Endothelial cell of umbilical vein (primary cell): ENCODE results near the gene AOC2.
A peak's percentile ranks its signal among the peaks of the same experiment; 100 is the strongest.

Experiments
- CTCF ChIP-seq, 2 donors: IDR thresholded peaks; 1 replicate in 1 of 2; 2 replicates in 1 of 2; pipeline ENCODE4 v1.5.1; 2011; ENCODE audit warnings: low read length in 2 of 2, mild to moderate bottlenecking in 2 of 2, moderate library complexity in 2 of 2, control low read depth in 1 of 2, inconsistent platforms in 1 of 2, low read depth in 1 of 2; ENCODE audit not compliant: insufficient read depth in 1 of 2; ENCODE audit errors: extremely low read depth in 1 of 2
- EZH2 ChIP-seq: IDR thresholded peaks from 2 replicates; pipeline ENCODE4 v1.6.1; 2012; ENCODE audit warnings: borderline replicate concordance, low read depth, mild to moderate bottlenecking, moderate library complexity, low read length, inconsistent platforms; ENCODE audit not compliant: severe bottlenecking
- JUN ChIP-seq: IDR thresholded peaks from 2 replicates; pipeline ENCODE4 v1.6.1; 2011; ENCODE audit warnings: borderline replicate concordance, low read depth; ENCODE audit not compliant: insufficient read length, insufficient read depth
- MAX ChIP-seq: IDR thresholded peaks from 2 replicates; pipeline ENCODE4 v1.6.1; 2011; ENCODE audit not compliant: insufficient read depth, insufficient read length
- POLR2A ChIP-seq: IDR thresholded peaks from 2 replicates; pipeline ENCODE4 v1.6.1; 2012; ENCODE audit warnings: low read depth, mild to moderate bottlenecking, control low read depth, low read length
- POLR2AphosphoS5 ChIP-seq: IDR thresholded peaks from 2 replicates; pipeline ENCODE4 v1.6.1; 2012; ENCODE audit warnings: low read depth, mild to moderate bottlenecking, control low read depth, low read length, moderate library complexity; ENCODE audit not compliant: insufficient read depth

DNA sequence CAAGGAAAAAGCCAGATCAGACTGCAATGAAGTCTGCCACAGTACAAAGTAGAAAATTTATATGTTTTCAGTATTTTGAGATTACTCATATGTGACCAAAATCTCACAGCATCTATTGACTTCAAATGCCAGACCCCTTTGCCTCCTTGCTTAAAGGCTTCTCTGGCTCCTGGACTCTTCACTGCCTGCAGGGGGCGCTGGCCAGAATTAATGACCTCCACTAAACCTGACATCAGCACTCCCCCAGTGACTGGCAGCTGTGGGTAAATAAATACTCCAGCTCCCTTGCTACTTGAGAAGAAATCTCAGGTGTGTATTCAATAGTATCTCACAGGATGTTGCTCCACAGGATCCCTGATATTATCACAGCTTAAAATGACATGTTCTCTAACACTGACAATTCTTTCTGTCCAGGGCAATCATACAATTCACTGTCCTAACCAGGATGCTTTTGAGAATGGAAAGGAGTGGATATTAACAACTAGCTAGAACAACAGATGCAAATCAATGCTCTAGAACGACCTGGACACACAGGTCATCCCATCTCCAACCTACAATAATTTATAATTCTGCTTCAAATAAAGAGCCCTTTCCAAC is 24.3 kb upstream of the AOC2 start:
- TF ChIP-seq CTCF (IDR thresholded peaks at IDR 0.05; ENCODE audit: extremely low read depth in 1 of 2, insufficient read depth in 1 of 2, low read depth in 1 of 2, low read length in 2 of 2) (peak; percentile 81 to 90), POLR2A (no peak), MAX (no peak), POLR2AphosphoS5 (no peak), EZH2 (no peak), JUN (no peak)
